ENCODE results near the gene CALD1.

- TF ChIP-seq, protein P1, sequence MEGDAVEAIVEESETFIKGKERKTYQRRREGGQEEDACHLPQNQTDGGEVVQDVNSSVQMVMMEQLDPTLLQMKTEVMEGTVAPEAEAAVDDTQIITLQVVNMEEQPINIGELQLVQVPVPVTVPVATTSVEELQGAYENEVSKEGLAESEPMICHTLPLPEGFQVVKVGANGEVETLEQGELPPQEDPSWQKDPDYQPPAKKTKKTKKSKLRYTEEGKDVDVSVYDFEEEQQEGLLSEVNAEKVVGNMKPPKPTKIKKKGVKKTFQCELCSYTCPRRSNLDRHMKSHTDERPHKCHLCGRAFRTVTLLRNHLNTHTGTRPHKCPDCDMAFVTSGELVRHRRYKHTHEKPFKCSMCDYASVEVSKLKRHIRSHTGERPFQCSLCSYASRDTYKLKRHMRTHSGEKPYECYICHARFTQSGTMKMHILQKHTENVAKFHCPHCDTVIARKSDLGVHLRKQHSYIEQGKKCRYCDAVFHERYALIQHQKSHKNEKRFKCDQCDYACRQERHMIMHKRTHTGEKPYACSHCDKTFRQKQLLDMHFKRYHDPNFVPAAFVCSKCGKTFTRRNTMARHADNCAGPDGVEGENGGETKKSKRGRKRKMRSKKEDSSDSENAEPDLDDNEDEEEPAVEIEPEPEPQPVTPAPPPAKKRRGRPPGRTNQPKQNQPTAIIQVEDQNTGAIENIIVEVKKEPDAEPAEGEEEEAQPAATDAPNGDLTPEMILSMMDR (IDR thresholded peaks at IDR 0.05; ENCODE audit: poor library complexity, severe bottlenecking): no peak
- TF ChIP-seq, protein P2, sequence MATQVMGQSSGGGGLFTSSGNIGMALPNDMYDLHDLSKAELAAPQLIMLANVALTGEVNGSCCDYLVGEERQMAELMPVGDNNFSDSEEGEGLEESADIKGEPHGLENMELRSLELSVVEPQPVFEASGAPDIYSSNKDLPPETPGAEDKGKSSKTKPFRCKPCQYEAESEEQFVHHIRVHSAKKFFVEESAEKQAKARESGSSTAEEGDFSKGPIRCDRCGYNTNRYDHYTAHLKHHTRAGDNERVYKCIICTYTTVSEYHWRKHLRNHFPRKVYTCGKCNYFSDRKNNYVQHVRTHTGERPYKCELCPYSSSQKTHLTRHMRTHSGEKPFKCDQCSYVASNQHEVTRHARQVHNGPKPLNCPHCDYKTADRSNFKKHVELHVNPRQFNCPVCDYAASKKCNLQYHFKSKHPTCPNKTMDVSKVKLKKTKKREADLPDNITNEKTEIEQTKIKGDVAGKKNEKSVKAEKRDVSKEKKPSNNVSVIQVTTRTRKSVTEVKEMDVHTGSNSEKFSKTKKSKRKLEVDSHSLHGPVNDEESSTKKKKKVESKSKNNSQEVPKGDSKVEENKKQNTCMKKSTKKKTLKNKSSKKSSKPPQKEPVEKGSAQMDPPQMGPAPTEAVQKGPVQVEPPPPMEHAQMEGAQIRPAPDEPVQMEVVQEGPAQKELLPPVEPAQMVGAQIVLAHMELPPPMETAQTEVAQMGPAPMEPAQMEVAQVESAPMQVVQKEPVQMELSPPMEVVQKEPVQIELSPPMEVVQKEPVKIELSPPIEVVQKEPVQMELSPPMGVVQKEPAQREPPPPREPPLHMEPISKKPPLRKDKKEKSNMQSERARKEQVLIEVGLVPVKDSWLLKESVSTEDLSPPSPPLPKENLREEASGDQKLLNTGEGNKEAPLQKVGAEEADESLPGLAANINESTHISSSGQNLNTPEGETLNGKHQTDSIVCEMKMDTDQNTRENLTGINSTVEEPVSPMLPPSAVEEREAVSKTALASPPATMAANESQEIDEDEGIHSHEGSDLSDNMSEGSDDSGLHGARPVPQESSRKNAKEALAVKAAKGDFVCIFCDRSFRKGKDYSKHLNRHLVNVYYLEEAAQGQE (IDR thresholded peaks at IDR 0.05; ENCODE audit: borderline replicate concordance): no peak
- no peak for TF ChIP-seq RAD21 (conservative IDR thresholded peaks at IDR 0.05)
- TF ChIP-seq EZH2 (IDR thresholded peaks at IDR 0.05; ENCODE audit: borderline replicate concordance, insufficient read depth, low read length, poor library complexity, severe bottlenecking): no peak
- no peak for TF ChIP-seq TAF1 (IDR thresholded peaks at IDR 0.05; ENCODE audit: low read depth)
- no peak for TF ChIP-seq EP300 (conservative IDR thresholded peaks at IDR 0.05; ENCODE audit: poor library complexity, severe bottlenecking)
- no peak for TF ChIP-seq SMC3 (conservative IDR thresholded peaks at IDR 0.05; ENCODE audit: poor library complexity)
- no peak for TF ChIP-seq POLR2AphosphoS5 (IDR thresholded peaks at IDR 0.05)
Measured at GRCh38 chr7:134852625-134853024, 73.2 kb downstream of the CALD1 start.
